K562 (cell line): ENCODE results near the gene LIN9. TPM values are rescaled to one million over a fixed set of nuclear protein-coding genes. Genes with fewer than 3 reads are reported as not detected.
A peak's percentile ranks its signal among the peaks of the same experiment; 100 is the strongest.

Experiments
- CSDE1 ChIP-seq, 2 experiments: fragments of 450-650 bp; IDR thresholded peaks; 2 replicates each; pipeline ENCODE4 v1.6.1; 2016; ENCODE audit warnings: mild to moderate bottlenecking in 1 of 2
- JUN ChIP-seq, 2 experiments: sonication (generic) in 1 of 2; formaldehyde crosslinking in 1 of 2; IDR thresholded peaks; 2 replicates each; pipeline versions ENCODE4 v1.6.1 to v1.8.0; 2012 to 2022; ENCODE audit warnings: borderline replicate concordance in 2 of 2, mild to moderate bottlenecking in 2 of 2, improper control_type of control experiment in 1 of 2, low read depth in 1 of 2, low read length in 1 of 2, missing genetic modification reagents in 1 of 2
- MYC ChIP-seq, 2 experiments: fragments of 250-450 bp in 1 of 2; sonication (Bioruptor Pico) in 1 of 2; IDR thresholded peaks; 2 replicates each; pipeline versions ENCODE4 v1.5.1 to v1.6.1; 2012 to 2021; ENCODE audit warnings: low read depth in 2 of 2, borderline replicate concordance in 1 of 2, improper control_type of control experiment in 1 of 2, low read length in 1 of 2, mild to moderate bottlenecking in 1 of 2, moderate library complexity in 1 of 2
- NR3C1 ChIP-seq: sonication (generic); formaldehyde crosslinking; IDR thresholded peaks from 2 replicates; pipeline ENCODE4 v1.8.1; 2022; ENCODE audit warnings: missing genetic modification reagents
- PCBP1 ChIP-seq: fragments of 200-400 bp; formaldehyde crosslinking; IDR thresholded peaks from 2 replicates; pipeline ENCODE4 v1.6.1; 2018; ENCODE audit warnings: mild to moderate bottlenecking, low read depth, low read length; ENCODE audit not compliant: poor library complexity, severe bottlenecking
- RBM22 ChIP-seq: fragments of 200-400 bp; formaldehyde crosslinking; IDR thresholded peaks from 2 replicates; pipeline ENCODE4 v1.6.1; 2018; ENCODE audit warnings: low read length, low read depth; ENCODE audit not compliant: poor library complexity, severe bottlenecking
- SNIP1 ChIP-seq: fragments of 450-650 bp; IDR thresholded peaks from 2 replicates; pipeline ENCODE4 v1.7.1; 2017; ENCODE audit warnings: low read depth, mild to moderate bottlenecking
- YBX1 ChIP-seq: fragments of 450-650 bp; IDR thresholded peaks from 2 replicates; pipeline ENCODE4 v1.7.1; 2016; ENCODE audit warnings: mild to moderate bottlenecking
- ZBTB1 ChIP-seq: sonication (generic); formaldehyde crosslinking; IDR thresholded peaks from 2 replicates; pipeline ENCODE4 v1.8.1; 2023; ENCODE audit warnings: missing genetic modification reagents, low read depth, mild to moderate bottlenecking, borderline replicate concordance
- ZBTB8A ChIP-seq: fragments of 450-650 bp; IDR thresholded peaks from 2 replicates; pipeline ENCODE4 v1.6.1; 2018; ENCODE audit warnings: mild to moderate bottlenecking, moderate library complexity; ENCODE audit not compliant: partially characterized antibody
- ZNF174 ChIP-seq: fragments of 250-450 bp; sonication (Bioruptor Pico); IDR thresholded peaks from 2 replicates; pipeline ENCODE4 v1.4.0; 2020; ENCODE audit warnings: mild to moderate bottlenecking
- ZNF445 ChIP-seq: fragments of 250-450 bp; sonication (Bioruptor Pico); IDR thresholded peaks from 2 replicates; pipeline ENCODE4 v1.4.0; 2020; ENCODE audit warnings: low read depth, mild to moderate bottlenecking, moderate library complexity
- polyA plus RNA-seq, 8 experiments: library from polyadenylated mRNA; depleted of rRNA in 4 of 8; stranded (reverse) in 5 of 8; unstranded in 3 of 8; fragments of >200 nt; fragmentation: Nextera tagmentation in 2 of 8; fragmentation: Illumina TruSeq in 1 of 8; extraction: Ambion mirVana in 2 of 8; extraction: Trizol in 1 of 8; gene quantifications; 2 replicates each; pipeline versions ENCODE4 v1.2.1 to v1.2.3, GENCODE V29; 2011 to 2014; ENCODE audit warnings: inconsistent platforms in 1 of 8, missing spikeins in 1 of 8
- total RNA-seq, 7 experiments: library from RNA; depleted of rRNA in 6 of 7; stranded (reverse); fragments of >200 nt in 6 of 7; fragmentation: Illumina TruSeq in 2 of 7; extraction: Trizol in 2 of 7; gene quantifications; 2 replicates each; pipeline versions ENCODE4 v1.2.1 to v1.2.3, GENCODE V29; 2011 to 2021; ENCODE audit warnings: low replicate concordance in 1 of 7
- TF ChIP-seq, protein P1 (sequence below), 2 experiments: IDR thresholded peaks; 2 replicates each; pipeline ENCODE4 v1.6.1; 2012; ENCODE audit warnings: improper control_type of control experiment in 2 of 2, low read depth in 2 of 2, low read length in 2 of 2, borderline replicate concordance in 1 of 2
- TF ChIP-seq, protein P2 (sequence below): IDR thresholded peaks from 2 replicates; pipeline ENCODE4 v1.6.1; 2011; ENCODE audit warnings: borderline replicate concordance, low read depth, mild to moderate bottlenecking, moderate library complexity, low read length; ENCODE audit not compliant: insufficient read depth, poor library complexity, severe bottlenecking
- TF ChIP-seq, protein P3 (sequence below): IDR thresholded peaks from 2 replicates; pipeline ENCODE4 v1.6.1; 2016; ENCODE audit warnings: missing genetic modification characterization, missing compliant biosample characterization
- TF ChIP-seq, protein P4 (sequence below): fragments of 450-650 bp; IDR thresholded peaks from 2 replicates; pipeline ENCODE4 v1.6.1; 2016
- TF ChIP-seq, protein P5 (sequence below): sonication (generic); formaldehyde crosslinking; IDR thresholded peaks from 2 replicates; pipeline ENCODE4 v1.8.1; 2023; ENCODE audit warnings: mild to moderate bottlenecking, missing genetic modification reagents

LIN9 gene
- total and polyA plus RNA-seq, 9 of the 15 experiments (the other 6 are each of a cell fraction or from before 2014, with no cell fraction given): 18.8 to 33.0 (median 25.5) TPM

DNA sequence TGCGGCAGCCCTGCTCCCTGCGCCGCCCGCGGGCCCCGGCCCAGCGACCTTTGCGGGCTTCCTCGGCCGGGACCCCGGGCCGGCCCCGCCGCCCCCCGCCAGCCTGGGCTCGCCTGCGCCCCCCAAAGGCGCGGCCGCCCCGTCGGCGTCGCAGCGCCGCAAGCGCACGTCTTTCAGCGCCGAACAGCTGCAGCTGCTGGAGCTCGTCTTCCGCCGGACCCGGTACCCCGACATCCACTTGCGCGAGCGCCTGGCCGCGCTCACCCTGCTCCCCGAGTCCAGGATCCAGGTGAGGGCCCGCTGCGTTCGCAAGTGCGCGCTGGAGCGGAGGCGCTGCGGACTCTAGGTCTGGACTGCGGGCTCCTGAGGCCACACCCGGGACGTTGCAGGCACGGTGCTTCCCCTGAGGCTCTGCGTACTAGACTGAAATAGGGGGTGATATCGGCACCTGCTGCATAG lies 85.1 kb downstream of the LIN9 start (continued):
- TF ChIP-seq, protein P1, sequence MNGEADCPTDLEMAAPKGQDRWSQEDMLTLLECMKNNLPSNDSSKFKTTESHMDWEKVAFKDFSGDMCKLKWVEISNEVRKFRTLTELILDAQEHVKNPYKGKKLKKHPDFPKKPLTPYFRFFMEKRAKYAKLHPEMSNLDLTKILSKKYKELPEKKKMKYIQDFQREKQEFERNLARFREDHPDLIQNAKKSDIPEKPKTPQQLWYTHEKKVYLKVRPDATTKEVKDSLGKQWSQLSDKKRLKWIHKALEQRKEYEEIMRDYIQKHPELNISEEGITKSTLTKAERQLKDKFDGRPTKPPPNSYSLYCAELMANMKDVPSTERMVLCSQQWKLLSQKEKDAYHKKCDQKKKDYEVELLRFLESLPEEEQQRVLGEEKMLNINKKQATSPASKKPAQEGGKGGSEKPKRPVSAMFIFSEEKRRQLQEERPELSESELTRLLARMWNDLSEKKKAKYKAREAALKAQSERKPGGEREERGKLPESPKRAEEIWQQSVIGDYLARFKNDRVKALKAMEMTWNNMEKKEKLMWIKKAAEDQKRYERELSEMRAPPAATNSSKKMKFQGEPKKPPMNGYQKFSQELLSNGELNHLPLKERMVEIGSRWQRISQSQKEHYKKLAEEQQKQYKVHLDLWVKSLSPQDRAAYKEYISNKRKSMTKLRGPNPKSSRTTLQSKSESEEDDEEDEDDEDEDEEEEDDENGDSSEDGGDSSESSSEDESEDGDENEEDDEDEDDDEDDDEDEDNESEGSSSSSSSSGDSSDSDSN (IDR thresholded peaks at IDR 0.05; ENCODE audit: borderline replicate concordance in 1 of 2, low read depth in 2 of 2, low read length in 2 of 2): no peak
- TF ChIP-seq PCBP1: no peak
- no peak for TF ChIP-seq ZNF174
- TF ChIP-seq NR3C1: no peak
- no peak for TF ChIP-seq YBX1
- TF ChIP-seq ZBTB1 (CRISPR knock-in tag): peak; percentile 24; the same call in 1 of the 2 replicates
- TF ChIP-seq, protein P2, sequence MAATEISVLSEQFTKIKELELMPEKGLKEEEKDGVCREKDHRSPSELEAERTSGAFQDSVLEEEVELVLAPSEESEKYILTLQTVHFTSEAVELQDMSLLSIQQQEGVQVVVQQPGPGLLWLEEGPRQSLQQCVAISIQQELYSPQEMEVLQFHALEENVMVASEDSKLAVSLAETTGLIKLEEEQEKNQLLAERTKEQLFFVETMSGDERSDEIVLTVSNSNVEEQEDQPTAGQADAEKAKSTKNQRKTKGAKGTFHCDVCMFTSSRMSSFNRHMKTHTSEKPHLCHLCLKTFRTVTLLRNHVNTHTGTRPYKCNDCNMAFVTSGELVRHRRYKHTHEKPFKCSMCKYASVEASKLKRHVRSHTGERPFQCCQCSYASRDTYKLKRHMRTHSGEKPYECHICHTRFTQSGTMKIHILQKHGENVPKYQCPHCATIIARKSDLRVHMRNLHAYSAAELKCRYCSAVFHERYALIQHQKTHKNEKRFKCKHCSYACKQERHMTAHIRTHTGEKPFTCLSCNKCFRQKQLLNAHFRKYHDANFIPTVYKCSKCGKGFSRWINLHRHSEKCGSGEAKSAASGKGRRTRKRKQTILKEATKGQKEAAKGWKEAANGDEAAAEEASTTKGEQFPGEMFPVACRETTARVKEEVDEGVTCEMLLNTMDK: peak; percentile 12
- TF ChIP-seq CSDE1 (IDR thresholded peaks at IDR 0.05): no peak
- TF ChIP-seq, protein P3, sequence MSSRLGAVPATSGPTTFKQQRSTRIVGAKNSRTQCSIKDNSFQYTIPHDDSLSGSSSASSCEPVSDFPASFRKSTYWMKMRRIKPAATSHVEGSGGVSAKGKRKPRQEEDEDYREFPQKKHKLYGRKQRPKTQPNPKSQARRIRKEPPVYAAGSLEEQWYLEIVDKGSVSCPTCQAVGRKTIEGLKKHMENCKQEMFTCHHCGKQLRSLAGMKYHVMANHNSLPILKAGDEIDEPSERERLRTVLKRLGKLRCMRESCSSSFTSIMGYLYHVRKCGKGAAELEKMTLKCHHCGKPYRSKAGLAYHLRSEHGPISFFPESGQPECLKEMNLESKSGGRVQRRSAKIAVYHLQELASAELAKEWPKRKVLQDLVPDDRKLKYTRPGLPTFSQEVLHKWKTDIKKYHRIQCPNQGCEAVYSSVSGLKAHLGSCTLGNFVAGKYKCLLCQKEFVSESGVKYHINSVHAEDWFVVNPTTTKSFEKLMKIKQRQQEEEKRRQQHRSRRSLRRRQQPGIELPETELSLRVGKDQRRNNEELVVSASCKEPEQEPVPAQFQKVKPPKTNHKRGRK (tag): no peak
- TF ChIP-seq, protein P4, sequence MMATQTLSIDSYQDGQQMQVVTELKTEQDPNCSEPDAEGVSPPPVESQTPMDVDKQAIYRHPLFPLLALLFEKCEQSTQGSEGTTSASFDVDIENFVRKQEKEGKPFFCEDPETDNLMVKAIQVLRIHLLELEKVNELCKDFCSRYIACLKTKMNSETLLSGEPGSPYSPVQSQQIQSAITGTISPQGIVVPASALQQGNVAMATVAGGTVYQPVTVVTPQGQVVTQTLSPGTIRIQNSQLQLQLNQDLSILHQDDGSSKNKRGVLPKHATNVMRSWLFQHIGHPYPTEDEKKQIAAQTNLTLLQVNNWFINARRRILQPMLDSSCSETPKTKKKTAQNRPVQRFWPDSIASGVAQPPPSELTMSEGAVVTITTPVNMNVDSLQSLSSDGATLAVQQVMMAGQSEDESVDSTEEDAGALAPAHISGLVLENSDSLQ: no peak
- TF ChIP-seq RBM22: peak; percentile 71
- no peak for TF ChIP-seq ZBTB8A
- TF ChIP-seq ZNF445 (CRISPR knock-in tag): no peak
- TF ChIP-seq JUN (IDR thresholded peaks at IDR 0.05; ENCODE audit: borderline replicate concordance, low read depth, low read length): no peak
- no peak for TF ChIP-seq JUN (CRISPR knock-in tag; IDR thresholded peaks at IDR 0.05; ENCODE audit: borderline replicate concordance)
- no peak for TF ChIP-seq SNIP1
- TF ChIP-seq MYC (IDR thresholded peaks at IDR 0.05; ENCODE audit: low read depth, low read length): no peak
- no peak for TF ChIP-seq MYC (CRISPR knock-in tag; IDR thresholded peaks at IDR 0.05; ENCODE audit: borderline replicate concordance, low read depth)
- TF ChIP-seq, protein P5, sequence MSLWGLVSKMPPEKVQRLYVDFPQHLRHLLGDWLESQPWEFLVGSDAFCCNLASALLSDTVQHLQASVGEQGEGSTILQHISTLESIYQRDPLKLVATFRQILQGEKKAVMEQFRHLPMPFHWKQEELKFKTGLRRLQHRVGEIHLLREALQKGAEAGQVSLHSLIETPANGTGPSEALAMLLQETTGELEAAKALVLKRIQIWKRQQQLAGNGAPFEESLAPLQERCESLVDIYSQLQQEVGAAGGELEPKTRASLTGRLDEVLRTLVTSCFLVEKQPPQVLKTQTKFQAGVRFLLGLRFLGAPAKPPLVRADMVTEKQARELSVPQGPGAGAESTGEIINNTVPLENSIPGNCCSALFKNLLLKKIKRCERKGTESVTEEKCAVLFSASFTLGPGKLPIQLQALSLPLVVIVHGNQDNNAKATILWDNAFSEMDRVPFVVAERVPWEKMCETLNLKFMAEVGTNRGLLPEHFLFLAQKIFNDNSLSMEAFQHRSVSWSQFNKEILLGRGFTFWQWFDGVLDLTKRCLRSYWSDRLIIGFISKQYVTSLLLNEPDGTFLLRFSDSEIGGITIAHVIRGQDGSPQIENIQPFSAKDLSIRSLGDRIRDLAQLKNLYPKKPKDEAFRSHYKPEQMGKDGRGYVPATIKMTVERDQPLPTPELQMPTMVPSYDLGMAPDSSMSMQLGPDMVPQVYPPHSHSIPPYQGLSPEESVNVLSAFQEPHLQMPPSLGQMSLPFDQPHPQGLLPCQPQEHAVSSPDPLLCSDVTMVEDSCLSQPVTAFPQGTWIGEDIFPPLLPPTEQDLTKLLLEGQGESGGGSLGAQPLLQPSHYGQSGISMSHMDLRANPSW (CRISPR knock-in tag): no peak
